H54 (cell line): ENCODE data around the gene OR10Z1.

ENCODE experiments used
- DNase-seq: peaks from one replicate; pipeline ENCODE4 v3.0.0; 2011; ENCODE audit warnings: low spot score, mixed read lengths; ENCODE audit not compliant: insufficient read length
- FAIRE-seq: peaks from 3 replicates; lab custom pipeline; 2011; peaks lifted over from hg19 to GRCh38; lab: Jason Lieb, UNC
- POLR2A ChIP-seq: IDR thresholded peaks from 2 replicates; pipeline ENCODE4 v1.6.1; 2011; ENCODE audit warnings: low read depth, mild to moderate bottlenecking, low read length

OR10Z1 gene

GRCh38 chr1:158604968-158605367, at the start of gene OR10Z1:
Gene OR10Z1, plus strand, starts transcription at chr1:158605268. Its CDS starts 1,171 bp downstream, at chr1:158606439.
- no peak for TF ChIP-seq POLR2A
- no peak for DNase-seq
- no peak for FAIRE-seq

- FAIRE-seq (no peak), DNase-seq (no peak)
- no peak for TF ChIP-seq POLR2A
Observed at GRCh38 chr1:158559696-158560095, 45.4 kb upstream of the OR10Z1 start.

- TF ChIP-seq POLR2A, result no peak
- DNase-seq, result no peak
Observed at GRCh38 chr1:158563853-158564252, 41.2 kb upstream of the OR10Z1 start.

GRCh38 chr1:158564608-158565007, 40.5 kb upstream of the OR10Z1 start:
- DNase-seq, result no peak
- no peak for FAIRE-seq

More at GRCh38 chr1:158563853-158564252, 41.2 kb upstream of the OR10Z1 start:
- no peak for FAIRE-seq

GRCh38 chr1:158570480-158570879, 34.6 kb upstream of the OR10Z1 start, which contains the start of gene OR6P1:
Gene OR6P1, minus strand, starts transcription at chr1:158570580. Its CDS starts 6,976 bp downstream, at chr1:158563604.
- no peak for FAIRE-seq
- no peak for TF ChIP-seq POLR2A
- no peak for DNase-seq

More at GRCh38 chr1:158564608-158565007, 40.5 kb upstream of the OR10Z1 start:
- no peak for TF ChIP-seq POLR2A

- DNase-seq, result no peak
- TF ChIP-seq POLR2A, result no peak
Observed at GRCh38 chr1:158572226-158572625, 32.8 kb upstream of the OR10Z1 start.

GRCh38 chr1:158577561-158577960, 27.5 kb upstream of the OR10Z1 start:
- FAIRE-seq (no peak), DNase-seq (no peak)
- no peak for TF ChIP-seq POLR2A

More at GRCh38 chr1:158572226-158572625, 32.8 kb upstream of the OR10Z1 start:
- FAIRE-seq, result no peak

GRCh38 chr1:158579733-158580132, 25.3 kb upstream of the OR10Z1 start, which contains the start of gene OR10X1:
Gene OR10X1, minus strand, starts transcription at chr1:158579899. Its CDS starts 0 bp downstream, at chr1:158579899.
- no peak for DNase-seq
- no peak for FAIRE-seq
- no peak for TF ChIP-seq POLR2A

GRCh38 chr1:158583962-158584361, 21.1 kb upstream of the OR10Z1 start:
- FAIRE-seq, result no peak
- TF ChIP-seq POLR2A, result no peak
- DNase-seq, result no peak

GRCh38 chr1:158586942-158587341, 18.1 kb upstream of the OR10Z1 start:
- TF ChIP-seq POLR2A, result no peak
- DNase-seq (no peak), FAIRE-seq (no peak)

- FAIRE-seq (no peak), DNase-seq (no peak)
- TF ChIP-seq POLR2A, result no peak
Observed at GRCh38 chr1:158600735-158601134, 4.3 kb upstream of the OR10Z1 start.

- no peak for TF ChIP-seq POLR2A
- FAIRE-seq, result no peak
- DNase-seq, result no peak
Observed at GRCh38 chr1:158607296-158607695, 2.2 kb downstream of the OR10Z1 start.

GRCh38 chr1:158611916-158612315, 6.8 kb downstream of the OR10Z1 start:
- FAIRE-seq, result no peak
- no peak for DNase-seq
- TF ChIP-seq POLR2A, result no peak

- TF ChIP-seq POLR2A, result no peak
- no peak for FAIRE-seq
- no peak for DNase-seq
Observed at GRCh38 chr1:158613764-158614163, 8.7 kb downstream of the OR10Z1 start.

GRCh38 chr1:158638146-158638545, 33.1 kb downstream of the OR10Z1 start:
- FAIRE-seq (no peak), DNase-seq (no peak)
- no peak for TF ChIP-seq POLR2A
